ENCODE results near the gene HERC6. TPM values are rescaled to one million over a fixed set of nuclear protein-coding genes. Genes with fewer than 3 reads are reported as not detected.
A peak's percentile ranks its signal among the peaks of the same experiment; 100 is the strongest.

Gene HERC6
- total RNA-seq, 4 donors from 2014 or later = 20.7 to 41.1 (median 28.7) TPM

DNA sequence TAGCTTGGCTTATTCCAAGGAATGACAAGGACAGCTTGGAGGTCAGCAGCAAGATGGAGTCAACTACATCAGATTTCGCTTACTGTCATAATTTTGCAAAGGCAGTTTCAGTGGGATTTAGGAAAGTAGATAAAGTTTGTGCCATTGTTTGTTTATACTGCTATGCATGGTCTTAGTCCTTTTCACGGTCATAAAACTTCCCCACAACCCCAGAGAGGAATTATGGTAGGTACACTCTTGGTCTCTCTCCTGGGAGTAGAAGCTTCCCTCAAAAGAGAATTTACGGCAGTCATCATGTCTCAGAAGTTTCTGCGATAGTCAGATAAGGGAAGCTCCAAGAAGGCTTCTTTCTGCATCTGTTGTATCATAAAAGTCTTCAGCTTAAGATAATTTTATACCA is 27.9 kb upstream of the HERC6 start:
- TF ChIP-seq, protein P1, sequence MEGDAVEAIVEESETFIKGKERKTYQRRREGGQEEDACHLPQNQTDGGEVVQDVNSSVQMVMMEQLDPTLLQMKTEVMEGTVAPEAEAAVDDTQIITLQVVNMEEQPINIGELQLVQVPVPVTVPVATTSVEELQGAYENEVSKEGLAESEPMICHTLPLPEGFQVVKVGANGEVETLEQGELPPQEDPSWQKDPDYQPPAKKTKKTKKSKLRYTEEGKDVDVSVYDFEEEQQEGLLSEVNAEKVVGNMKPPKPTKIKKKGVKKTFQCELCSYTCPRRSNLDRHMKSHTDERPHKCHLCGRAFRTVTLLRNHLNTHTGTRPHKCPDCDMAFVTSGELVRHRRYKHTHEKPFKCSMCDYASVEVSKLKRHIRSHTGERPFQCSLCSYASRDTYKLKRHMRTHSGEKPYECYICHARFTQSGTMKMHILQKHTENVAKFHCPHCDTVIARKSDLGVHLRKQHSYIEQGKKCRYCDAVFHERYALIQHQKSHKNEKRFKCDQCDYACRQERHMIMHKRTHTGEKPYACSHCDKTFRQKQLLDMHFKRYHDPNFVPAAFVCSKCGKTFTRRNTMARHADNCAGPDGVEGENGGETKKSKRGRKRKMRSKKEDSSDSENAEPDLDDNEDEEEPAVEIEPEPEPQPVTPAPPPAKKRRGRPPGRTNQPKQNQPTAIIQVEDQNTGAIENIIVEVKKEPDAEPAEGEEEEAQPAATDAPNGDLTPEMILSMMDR (IDR thresholded peaks at IDR 0.05) = no peak
- TF ChIP-seq POLR2A (IDR thresholded peaks at IDR 0.05) = no peak
- H3K4me1 ChIP-seq = peaks cover 0 to 21% (median 0%) of the 10 kb centered on the region in 3 donors
- H3K27me3 ChIP-seq = no peaks in the 10 kb centered on the region
- WGBS, 2 donors = 76 to 96% methylated on average over 4 of the region's 4 CpGs
- no peak overlapping the region for H3K4me3 ChIP-seq
- no peak for DNase-seq
- no peak overlapping the region for H3K27ac ChIP-seq
- no peaks in the 10 kb centered on the region for H3K9me3 ChIP-seq
- intact Hi-C loops (cut with DNase I) = loop anchor here (10.0 kb wide), 1 partner anchor 126 kb away; no protein-coding TSS in a partner anchor
- no peaks in the 10 kb centered on the region for H3K36me3 ChIP-seq

DNA sequence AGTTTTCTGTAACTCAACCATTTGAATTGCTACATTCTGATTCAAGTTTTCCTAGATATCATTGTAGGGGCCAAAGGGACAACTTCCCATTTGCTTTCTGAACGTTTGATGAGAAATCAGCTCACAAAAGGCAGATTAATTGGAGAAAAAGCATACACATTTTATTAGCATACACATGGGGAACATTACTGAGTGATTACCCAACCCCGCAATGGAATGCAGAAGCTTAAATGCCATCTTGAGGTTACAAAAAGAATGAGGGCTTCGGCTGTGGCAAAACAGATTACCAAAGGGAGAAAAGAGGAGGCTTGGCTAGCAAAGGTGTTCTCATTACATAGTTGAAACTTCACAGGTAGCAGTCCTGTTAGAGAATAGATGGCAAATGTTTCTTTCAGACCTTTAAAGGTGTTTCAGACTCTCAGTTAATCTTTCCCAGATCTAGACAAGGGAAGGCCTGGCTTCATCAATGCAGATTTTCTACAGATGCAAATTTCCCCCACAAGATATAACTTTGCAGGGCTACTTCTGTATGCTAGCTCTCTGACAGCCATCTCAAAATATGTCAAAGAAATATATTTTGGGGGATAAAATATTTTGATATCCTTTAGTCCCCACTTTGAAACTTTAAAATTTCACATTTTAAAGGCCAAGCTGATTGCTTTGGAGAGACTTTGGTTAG is 26.5 kb upstream of the HERC6 start:
- peak overlapping the region in 1 of 4 donors; percentile 52 for H3K27ac ChIP-seq
- no peak for DNase-seq
- 43 to 48% methylated on average over 3 of the region's 3 CpGs for WGBS, 2 donors

DNA sequence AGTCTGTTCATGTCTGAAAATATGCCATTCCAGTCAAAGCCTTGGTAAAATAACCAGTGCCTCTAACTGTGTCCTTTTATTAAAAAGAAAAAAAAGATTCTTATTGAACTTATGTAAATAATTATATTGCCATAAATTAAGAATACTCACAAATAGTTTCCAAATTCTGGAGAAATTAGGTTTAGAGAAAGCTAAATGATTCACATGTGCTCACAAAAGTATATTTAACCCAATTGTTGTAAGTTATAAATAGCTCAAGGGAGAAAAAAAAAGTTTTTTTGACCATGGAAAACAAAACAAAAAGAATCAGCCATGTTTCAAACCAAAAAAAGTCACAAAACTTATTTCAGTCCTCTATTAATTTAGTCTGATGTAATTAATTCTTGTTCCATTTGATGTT is 25.3 kb upstream of the HERC6 start:
- Histone ChIP-seq H3K36me3 (no peaks in the 10 kb centered on the region), H3K4me1 (peaks cover 0 to 12% (median 0%) of the 10 kb centered on the region in 3 donors), H3K27ac (no peak overlapping the region), H3K27me3 (no peaks in the 10 kb centered on the region), H3K9me3 (no peaks in the 10 kb centered on the region), H3K4me3 (no peak overlapping the region)
- TF ChIP-seq, protein P1 (IDR thresholded peaks at IDR 0.05) = no peak
- TF ChIP-seq POLR2A (IDR thresholded peaks at IDR 0.05) = no peak
- no peak for DNase-seq
- intact Hi-C loops (cut with DNase I) = loop anchor here (10.0 kb wide), 1 partner anchor 129 kb away; no protein-coding TSS in a partner anchor

More for the DNA sequence above, 26.5 kb upstream of the HERC6 start:
- no peaks in the 10 kb centered on the region for H3K36me3 ChIP-seq
- peaks cover 0 to 12% (median 0%) of the 10 kb centered on the region in 3 donors for H3K4me1 ChIP-seq
- H3K4me3 ChIP-seq = no peak overlapping the region
- no peaks in the 10 kb centered on the region for H3K9me3 ChIP-seq
- intact Hi-C loops (cut with DNase I) = loop anchor here (10.0 kb wide), 1 partner anchor 127 kb away; no protein-coding TSS in a partner anchor
- TF ChIP-seq, protein P1 (IDR thresholded peaks at IDR 0.05) = no peak
- TF ChIP-seq POLR2A (IDR thresholded peaks at IDR 0.05) = no peak
- H3K27me3 ChIP-seq = no peaks in the 10 kb centered on the region

DNA sequence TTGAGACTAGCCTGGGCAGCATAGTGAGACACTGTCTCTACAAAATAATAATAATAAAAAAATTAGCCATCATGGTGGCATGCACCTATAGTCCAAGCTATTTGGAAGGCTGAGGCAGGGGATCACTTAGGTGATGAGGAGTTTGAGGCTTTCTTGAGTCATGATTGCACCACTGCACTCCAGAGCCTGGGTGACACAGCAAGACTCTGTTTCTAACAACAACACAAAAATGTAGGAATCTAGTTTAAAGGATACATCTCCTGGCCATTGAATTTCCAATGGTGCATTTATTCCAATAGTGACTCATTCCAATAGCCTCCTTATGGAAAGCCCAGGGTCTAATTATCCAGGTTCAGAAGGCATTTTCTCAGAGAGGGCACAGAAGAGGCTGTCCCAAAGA is 21.9 kb upstream of the HERC6 start:
- Histone ChIP-seq H3K4me3 (no peak overlapping the region), H3K4me1 (peaks cover 0 to 8% (median 0%) of the 10 kb centered on the region in 3 donors), H3K27ac (no peak overlapping the region), H3K9me3 (no peaks in the 10 kb centered on the region), H3K27me3 (no peaks in the 10 kb centered on the region), H3K36me3 (no peaks in the 10 kb centered on the region)
- no peak for DNase-seq
- intact Hi-C loops (cut with DNase I) = loop anchor here (10.0 kb wide), 1 partner anchor 132 kb away; no protein-coding TSS in a partner anchor
- TF ChIP-seq, protein P1 (IDR thresholded peaks at IDR 0.05) = no peak
- TF ChIP-seq POLR2A (IDR thresholded peaks at IDR 0.05) = no peak

DNA sequence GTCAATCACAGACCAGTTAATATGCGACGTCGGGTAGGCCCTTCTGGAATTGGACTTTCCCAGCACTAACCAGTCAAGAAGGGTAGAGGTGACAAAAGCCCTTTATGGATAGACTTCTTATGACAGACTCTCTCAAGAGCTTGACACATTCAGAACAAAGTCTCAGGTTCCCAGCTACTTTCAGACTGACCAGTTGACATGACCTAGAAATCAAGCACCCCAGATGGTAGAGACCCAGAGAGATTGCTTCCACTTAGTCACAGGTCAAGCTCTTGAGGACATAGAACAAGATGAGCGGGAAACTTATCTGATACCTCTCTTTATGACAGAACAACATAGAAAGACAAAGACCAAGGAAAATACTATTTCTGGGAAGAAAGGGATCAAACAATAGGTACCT is 21.4 kb upstream of the HERC6 start:
- Histone ChIP-seq H3K36me3 (no peaks in the 10 kb centered on the region), H3K4me3 (no peak overlapping the region), H3K4me1 (peaks cover 0 to 3% (median 0%) of the 10 kb centered on the region in 3 donors), H3K27ac (no peak overlapping the region), H3K9me3 (no peaks in the 10 kb centered on the region), H3K27me3 (no peaks in the 10 kb centered on the region)
- TF ChIP-seq POLR2A (IDR thresholded peaks at IDR 0.05) = no peak
- TF ChIP-seq, protein P1 (IDR thresholded peaks at IDR 0.05) = no peak
- WGBS, 2 donors = 91 to 98% methylated on average over 4 of the region's 4 CpGs
- DNase-seq = no peak
- intact Hi-C loops (cut with DNase I) = loop anchor here (10.0 kb wide), 1 partner anchor 132 kb away; no protein-coding TSS in a partner anchor
